Prostate gland (tissue), 2 donors: ENCODE results near the gene OPRD1.
"Not testable (repeated sequence)": the region's sequence is repeated elsewhere in the genome, so short reads cannot be mapped to it uniquely, and the experiment has no call there.

Experiments used
- POLR2A ChIP-seq: fragments of 450-650 bp; IDR thresholded peaks from one replicate; pipeline ENCODE4 v1.6.1; 2016; ENCODE audit warnings: antibody characterized with exemption, mild to moderate bottlenecking
- POLR2AphosphoS5 ChIP-seq: sonication (generic); formaldehyde crosslinking; IDR thresholded peaks from one replicate; pipeline ENCODE4 v1.6.1; 2017; ENCODE audit warnings: antibody characterized with exemption
- TF ChIP-seq, protein P1 (sequence below), 4 experiments: fragments of 200-600 bp in 2 of 4; fragments of 450-650 bp in 2 of 4; sonication (generic) in 2 of 4; IDR thresholded peaks; 1 replicate in 3 of 4; 2 replicates in 1 of 4; pipeline ENCODE4 v1.5.1; 2016 to 2019; ENCODE audit warnings: antibody characterized with exemption in 4 of 4, mild to moderate bottlenecking in 2 of 4, moderate library complexity in 2 of 4

DNA sequence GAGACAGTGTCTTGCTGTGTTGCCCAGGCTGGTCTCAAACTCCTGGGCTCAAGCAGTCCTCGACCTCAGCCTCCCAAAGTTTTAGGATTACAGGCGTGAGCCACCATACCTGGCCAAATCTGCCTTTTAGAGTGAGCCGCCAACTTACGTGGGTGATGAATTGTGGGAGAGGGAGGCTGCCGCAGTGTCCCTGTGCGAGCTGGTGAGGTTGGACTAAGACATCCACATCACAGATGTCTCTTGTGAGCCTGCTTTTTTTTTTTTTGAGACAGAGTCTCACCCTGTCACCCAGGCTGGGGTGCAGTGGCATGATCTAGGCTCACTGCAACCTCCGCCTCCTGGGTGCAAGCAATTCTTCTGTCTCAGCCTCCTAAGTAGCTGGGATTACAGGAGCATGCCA lies 42.4 kb downstream of the OPRD1 start:
- TF ChIP-seq, protein P1, sequence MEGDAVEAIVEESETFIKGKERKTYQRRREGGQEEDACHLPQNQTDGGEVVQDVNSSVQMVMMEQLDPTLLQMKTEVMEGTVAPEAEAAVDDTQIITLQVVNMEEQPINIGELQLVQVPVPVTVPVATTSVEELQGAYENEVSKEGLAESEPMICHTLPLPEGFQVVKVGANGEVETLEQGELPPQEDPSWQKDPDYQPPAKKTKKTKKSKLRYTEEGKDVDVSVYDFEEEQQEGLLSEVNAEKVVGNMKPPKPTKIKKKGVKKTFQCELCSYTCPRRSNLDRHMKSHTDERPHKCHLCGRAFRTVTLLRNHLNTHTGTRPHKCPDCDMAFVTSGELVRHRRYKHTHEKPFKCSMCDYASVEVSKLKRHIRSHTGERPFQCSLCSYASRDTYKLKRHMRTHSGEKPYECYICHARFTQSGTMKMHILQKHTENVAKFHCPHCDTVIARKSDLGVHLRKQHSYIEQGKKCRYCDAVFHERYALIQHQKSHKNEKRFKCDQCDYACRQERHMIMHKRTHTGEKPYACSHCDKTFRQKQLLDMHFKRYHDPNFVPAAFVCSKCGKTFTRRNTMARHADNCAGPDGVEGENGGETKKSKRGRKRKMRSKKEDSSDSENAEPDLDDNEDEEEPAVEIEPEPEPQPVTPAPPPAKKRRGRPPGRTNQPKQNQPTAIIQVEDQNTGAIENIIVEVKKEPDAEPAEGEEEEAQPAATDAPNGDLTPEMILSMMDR (IDR thresholded peaks at IDR 0.05), result not testable (repeated sequence)
- not testable (repeated sequence) for TF ChIP-seq POLR2AphosphoS5, POLR2A
